Neural cell (in vitro differentiated cells): ENCODE data around the gene ZNF648. TPM values are rescaled to one million over a fixed set of nuclear protein-coding genes. Genes with fewer than 3 reads are reported as not detected.
"Not testable (repeated sequence)": the region's sequence is repeated elsewhere in the genome, so short reads cannot be mapped to it uniquely, and the experiment has no call there.

Experiments used
- H2AFZ ChIP-seq: fragments of 200-600, 300-800 bp; sonication (generic), shearing (Covaris generic); 2 replicates; pipeline ENCODE4 v1.6.0; 2014; ENCODE audit warnings: low read depth, mild to moderate bottlenecking, antibody characterized with exemption, low read length, moderate library complexity
- H3F3A ChIP-seq: fragments of 200-600 bp; shearing (Covaris generic); 2 replicates; pipeline ENCODE4 v1.6.1; 2016; ENCODE audit warnings: mild to moderate bottlenecking, moderate library complexity, mixed read lengths, antibody characterized with exemption, low read length; ENCODE audit not compliant: insufficient read depth, poor library complexity, severe bottlenecking
- H3K27ac ChIP-seq: fragments of 200-600, 300-800 bp; sonication (generic), shearing (Covaris generic); 2 replicates; pipeline ENCODE4 v1.5.1; 2014; ENCODE audit warnings: mild to moderate bottlenecking, low read length, moderate library complexity
- H3K27me3 ChIP-seq: fragments of 300-800, 200-600 bp; sonication (generic), shearing (Covaris generic); 2 replicates; pipeline ENCODE4 v1.6.0; 2014; ENCODE audit warnings: mild to moderate bottlenecking, low read depth, low read length, moderate library complexity; ENCODE audit not compliant: insufficient read depth
- H3K36me3 ChIP-seq: fragments of 300-800, 200-600 bp; sonication (generic), shearing (Covaris generic); 2 replicates; pipeline ENCODE4 v1.5.1; 2014; ENCODE audit warnings: mild to moderate bottlenecking, antibody characterized with exemption, low read length, moderate library complexity; ENCODE audit not compliant: insufficient read depth
- H3K4me2 ChIP-seq: fragments of 300-800, 200-600 bp; sonication (generic), shearing (Covaris generic); 2 replicates; pipeline ENCODE4 v1.6.0; 2014; ENCODE audit warnings: mild to moderate bottlenecking, low read length
- H3K4me3 ChIP-seq: fragments of 300-800, 200-600 bp; sonication (generic), shearing (Covaris generic); 2 replicates; pipeline ENCODE4 v1.5.1; 2014; ENCODE audit warnings: mild to moderate bottlenecking, low read length, moderate library complexity
- H3K79me2 ChIP-seq: fragments of 200-600 bp; shearing (Covaris generic); replicated peaks from 2 replicates; pipeline ENCODE4 v1.6.0; 2014; ENCODE audit warnings: mild to moderate bottlenecking, low read length, moderate library complexity; ENCODE audit not compliant: insufficient read depth
- H3K9ac ChIP-seq: fragments of 300-800, 200-600 bp; sonication (generic), shearing (Covaris generic); 2 replicates; pipeline ENCODE4 v1.6.1; 2016; ENCODE audit warnings: mild to moderate bottlenecking, low read length, mixed read lengths
- H3K9me2 ChIP-seq: fragments of 200-600 bp; shearing (Covaris generic); 2 replicates; pipeline ENCODE4 v1.6.1; 2016; ENCODE audit warnings: mild to moderate bottlenecking, low read length, mixed read lengths; ENCODE audit not compliant: insufficient read depth
- H3K9me3 ChIP-seq: fragments of 200-600, 300-800 bp; sonication (generic), shearing (Covaris generic); 2 replicates; pipeline ENCODE4 v1.6.1; 2016; ENCODE audit warnings: mild to moderate bottlenecking, mixed run types, low read length, moderate library complexity, mixed read lengths
- H4K20me1 ChIP-seq: fragments of 200-600 bp; shearing (Covaris generic); 2 replicates; pipeline ENCODE4 v1.6.1; 2016; ENCODE audit warnings: mild to moderate bottlenecking, mixed run types; ENCODE audit not compliant: insufficient read depth
- EP300 ChIP-seq: fragments of 450-650 bp; conservative IDR thresholded peaks from 2 replicates; pipeline ENCODE4 v1.6.1; 2014; ENCODE audit warnings: antibody characterized with exemption, mild to moderate bottlenecking, moderate library complexity; ENCODE audit not compliant: poor library complexity, severe bottlenecking
- EZH2 ChIP-seq: fragments of 200-600, 300-800 bp; shearing (Covaris generic), sonication (generic); IDR thresholded peaks from 2 replicates; pipeline ENCODE4 v1.6.1; 2014; ENCODE audit warnings: antibody characterized with exemption, low read length, borderline replicate concordance, mild to moderate bottlenecking; ENCODE audit not compliant: insufficient read depth, poor library complexity, severe bottlenecking
- MXI1 ChIP-seq: fragments of 450-650 bp; conservative IDR thresholded peaks from 2 replicates; pipeline ENCODE4 v1.6.1; 2014; ENCODE audit warnings: antibody characterized with exemption, mild to moderate bottlenecking; ENCODE audit not compliant: poor library complexity, severe bottlenecking
- POLR2AphosphoS5 ChIP-seq: IDR thresholded peaks from 2 replicates; pipeline ENCODE4 v1.6.1; 2012
- RAD21 ChIP-seq: fragments of 450-650 bp; conservative IDR thresholded peaks from 2 replicates; pipeline ENCODE4 v1.6.1; 2014; ENCODE audit warnings: antibody characterized with exemption, mild to moderate bottlenecking, moderate library complexity
- SMC3 ChIP-seq: fragments of 450-650 bp; conservative IDR thresholded peaks from 2 replicates; pipeline ENCODE4 v1.6.1; 2014; ENCODE audit warnings: antibody characterized with exemption, mild to moderate bottlenecking, moderate library complexity; ENCODE audit not compliant: poor library complexity
- TAF1 ChIP-seq: IDR thresholded peaks from 2 replicates; pipeline ENCODE4 v1.6.1; 2012; ENCODE audit warnings: low read depth
- polyA plus RNA-seq: library from polyadenylated mRNA; depleted of rRNA; stranded (reverse); fragments of >200 nt; gene quantifications from 2 replicates; pipeline ENCODE4 v1.2.3, GENCODE V29; 2014
- TF ChIP-seq, protein P1 (sequence below): IDR thresholded peaks from 2 replicates; pipeline ENCODE4 v1.6.1; 2012; ENCODE audit warnings: borderline replicate concordance
- TF ChIP-seq, protein P2 (sequence below): fragments of 450-650 bp; IDR thresholded peaks from 2 replicates; pipeline ENCODE4 v1.5.1; 2014; ENCODE audit warnings: antibody characterized with exemption, mild to moderate bottlenecking, moderate library complexity; ENCODE audit not compliant: poor library complexity, severe bottlenecking

Gene ZNF648
- polyA plus RNA-seq, 1 donor from 2014 or later, result not detected

DNA sequence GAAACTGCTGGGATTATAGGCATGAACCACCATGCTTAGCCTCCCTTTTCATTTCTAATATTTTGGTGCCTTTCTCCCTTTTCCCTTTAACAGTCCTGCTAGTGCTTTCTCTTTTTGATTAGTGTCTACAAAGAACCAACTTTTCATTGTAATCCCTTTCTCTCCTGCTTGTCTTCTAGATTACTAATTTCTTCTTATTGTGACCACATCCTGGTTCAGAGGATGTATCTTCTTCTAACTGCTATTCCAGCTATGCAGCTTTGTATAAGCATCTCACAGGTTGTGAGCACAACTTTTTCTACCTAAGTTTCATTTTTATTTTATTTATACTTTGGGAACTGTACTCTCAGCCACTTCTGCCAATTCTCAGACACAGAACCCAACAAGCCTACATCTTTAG lies 14.7 kb downstream of the ZNF648 start:
- no peaks in the 10 kb centered on the region for H3K36me3 ChIP-seq
- TF ChIP-seq EZH2 (no peak), POLR2AphosphoS5 (no peak), RAD21 (no peak), TAF1 (no peak), EP300 (no peak), MXI1 (no peak), SMC3 (no peak)
- TF ChIP-seq, protein P1, sequence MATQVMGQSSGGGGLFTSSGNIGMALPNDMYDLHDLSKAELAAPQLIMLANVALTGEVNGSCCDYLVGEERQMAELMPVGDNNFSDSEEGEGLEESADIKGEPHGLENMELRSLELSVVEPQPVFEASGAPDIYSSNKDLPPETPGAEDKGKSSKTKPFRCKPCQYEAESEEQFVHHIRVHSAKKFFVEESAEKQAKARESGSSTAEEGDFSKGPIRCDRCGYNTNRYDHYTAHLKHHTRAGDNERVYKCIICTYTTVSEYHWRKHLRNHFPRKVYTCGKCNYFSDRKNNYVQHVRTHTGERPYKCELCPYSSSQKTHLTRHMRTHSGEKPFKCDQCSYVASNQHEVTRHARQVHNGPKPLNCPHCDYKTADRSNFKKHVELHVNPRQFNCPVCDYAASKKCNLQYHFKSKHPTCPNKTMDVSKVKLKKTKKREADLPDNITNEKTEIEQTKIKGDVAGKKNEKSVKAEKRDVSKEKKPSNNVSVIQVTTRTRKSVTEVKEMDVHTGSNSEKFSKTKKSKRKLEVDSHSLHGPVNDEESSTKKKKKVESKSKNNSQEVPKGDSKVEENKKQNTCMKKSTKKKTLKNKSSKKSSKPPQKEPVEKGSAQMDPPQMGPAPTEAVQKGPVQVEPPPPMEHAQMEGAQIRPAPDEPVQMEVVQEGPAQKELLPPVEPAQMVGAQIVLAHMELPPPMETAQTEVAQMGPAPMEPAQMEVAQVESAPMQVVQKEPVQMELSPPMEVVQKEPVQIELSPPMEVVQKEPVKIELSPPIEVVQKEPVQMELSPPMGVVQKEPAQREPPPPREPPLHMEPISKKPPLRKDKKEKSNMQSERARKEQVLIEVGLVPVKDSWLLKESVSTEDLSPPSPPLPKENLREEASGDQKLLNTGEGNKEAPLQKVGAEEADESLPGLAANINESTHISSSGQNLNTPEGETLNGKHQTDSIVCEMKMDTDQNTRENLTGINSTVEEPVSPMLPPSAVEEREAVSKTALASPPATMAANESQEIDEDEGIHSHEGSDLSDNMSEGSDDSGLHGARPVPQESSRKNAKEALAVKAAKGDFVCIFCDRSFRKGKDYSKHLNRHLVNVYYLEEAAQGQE, result no peak
- TF ChIP-seq, protein P2, sequence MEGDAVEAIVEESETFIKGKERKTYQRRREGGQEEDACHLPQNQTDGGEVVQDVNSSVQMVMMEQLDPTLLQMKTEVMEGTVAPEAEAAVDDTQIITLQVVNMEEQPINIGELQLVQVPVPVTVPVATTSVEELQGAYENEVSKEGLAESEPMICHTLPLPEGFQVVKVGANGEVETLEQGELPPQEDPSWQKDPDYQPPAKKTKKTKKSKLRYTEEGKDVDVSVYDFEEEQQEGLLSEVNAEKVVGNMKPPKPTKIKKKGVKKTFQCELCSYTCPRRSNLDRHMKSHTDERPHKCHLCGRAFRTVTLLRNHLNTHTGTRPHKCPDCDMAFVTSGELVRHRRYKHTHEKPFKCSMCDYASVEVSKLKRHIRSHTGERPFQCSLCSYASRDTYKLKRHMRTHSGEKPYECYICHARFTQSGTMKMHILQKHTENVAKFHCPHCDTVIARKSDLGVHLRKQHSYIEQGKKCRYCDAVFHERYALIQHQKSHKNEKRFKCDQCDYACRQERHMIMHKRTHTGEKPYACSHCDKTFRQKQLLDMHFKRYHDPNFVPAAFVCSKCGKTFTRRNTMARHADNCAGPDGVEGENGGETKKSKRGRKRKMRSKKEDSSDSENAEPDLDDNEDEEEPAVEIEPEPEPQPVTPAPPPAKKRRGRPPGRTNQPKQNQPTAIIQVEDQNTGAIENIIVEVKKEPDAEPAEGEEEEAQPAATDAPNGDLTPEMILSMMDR, result no peak
- no peak overlapping the region for H3K9ac ChIP-seq
- no peak overlapping the region for H2AFZ ChIP-seq
- H3K4me3 ChIP-seq, result no peak overlapping the region
- no peaks in the 10 kb centered on the region for H4K20me1 ChIP-seq
- H3K4me2 ChIP-seq, result no peak overlapping the region
- no peaks in the 10 kb centered on the region for H3K79me2 ChIP-seq
- no peaks in the 10 kb centered on the region for H3K27me3 ChIP-seq
- H3K9me3 ChIP-seq, result no peaks in the 10 kb centered on the region
- no peaks in the 10 kb centered on the region for H3F3A ChIP-seq
- no peaks in the 10 kb centered on the region for H3K9me2 ChIP-seq
- no peak overlapping the region for H3K27ac ChIP-seq

DNA sequence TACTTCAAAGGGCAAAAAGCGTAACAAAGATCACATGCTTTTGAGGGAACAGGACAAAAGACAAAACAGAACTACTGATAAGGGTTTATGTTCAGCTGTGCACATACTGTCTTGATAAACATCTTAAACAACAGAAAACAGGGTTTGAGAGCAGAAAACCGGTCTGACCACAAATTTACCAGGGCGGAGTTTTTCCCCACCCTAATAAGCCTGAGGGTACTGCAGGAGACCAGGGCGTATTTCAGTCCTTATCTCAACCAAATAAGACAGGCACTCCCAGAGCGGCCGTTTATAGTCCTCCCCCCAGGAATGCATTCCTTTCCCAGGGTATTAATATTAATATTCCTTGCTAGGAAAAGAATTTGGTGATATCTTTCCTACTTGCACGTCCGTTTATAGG lies 16.0 kb downstream of the ZNF648 start:
- not testable (repeated sequence) for H3K27me3 ChIP-seq

DNA sequence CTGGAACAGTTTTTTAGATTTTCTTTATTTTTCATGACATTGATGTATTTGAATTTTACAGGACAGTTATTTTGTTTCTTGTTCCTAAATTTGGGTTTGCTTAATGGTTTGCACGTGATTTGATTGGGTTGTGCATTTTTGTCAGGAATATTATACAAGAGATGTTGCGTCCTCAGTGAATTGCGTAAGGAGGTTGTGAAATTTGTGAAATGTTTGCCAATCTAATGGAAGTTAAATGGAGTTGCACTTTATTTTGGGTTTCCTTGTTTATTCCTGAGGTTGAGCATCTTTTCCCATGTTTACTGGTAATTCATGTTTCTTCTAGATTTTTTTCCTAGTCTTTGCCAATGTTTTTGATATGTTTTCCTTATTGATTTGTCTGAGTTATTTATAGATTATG lies 19.9 kb downstream of the ZNF648 start:
- Histone ChIP-seq H3K36me3 (no peaks in the 10 kb centered on the region), H3K27me3 (no peaks in the 10 kb centered on the region), H3K9me2 (no peaks in the 10 kb centered on the region), H2AFZ (no peak overlapping the region), H4K20me1 (no peaks in the 10 kb centered on the region), H3K79me2 (no peaks in the 10 kb centered on the region), H3K4me2 (no peak overlapping the region), H3K9ac (no peak overlapping the region), H3K4me3 (no peak overlapping the region), H3F3A (no peaks in the 10 kb centered on the region), H3K9me3 (no peaks in the 10 kb centered on the region), H3K27ac (no peak overlapping the region)
- no peak for TF ChIP-seq EP300
- no peak for TF ChIP-seq RAD21
- TF ChIP-seq, protein P2, result no peak
- TF ChIP-seq, protein P1, result no peak
- no peak for TF ChIP-seq POLR2AphosphoS5
- no peak for TF ChIP-seq MXI1
- TF ChIP-seq EZH2, result no peak
- no peak for TF ChIP-seq TAF1
- no peak for TF ChIP-seq SMC3

More for the DNA sequence above, 16.0 kb downstream of the ZNF648 start:
- H3F3A ChIP-seq, H3K9me3 ChIP-seq, H3K4me3 ChIP-seq, H3K79me2 ChIP-seq, H3K27ac ChIP-seq, H3K36me3 ChIP-seq, H4K20me1 ChIP-seq, H3K4me2 ChIP-seq, H3K9ac ChIP-seq, H2AFZ ChIP-seq, H3K9me2 ChIP-seq: not testable (repeated sequence)
